DMS79 treated with DMSO at 0.1 percent for 48 hours (cell line): ENCODE results near the gene SS18L1.
"Not testable (repeated sequence)": the region's sequence is repeated elsewhere in the genome, so short reads cannot be mapped to it uniquely, and the experiment has no call there.

Experiments
- DNase-seq: peaks from one replicate; lab custom pipeline; 2025; lab: John Stamatoyannopoulos, UW

Gene SS18L1

DNA sequence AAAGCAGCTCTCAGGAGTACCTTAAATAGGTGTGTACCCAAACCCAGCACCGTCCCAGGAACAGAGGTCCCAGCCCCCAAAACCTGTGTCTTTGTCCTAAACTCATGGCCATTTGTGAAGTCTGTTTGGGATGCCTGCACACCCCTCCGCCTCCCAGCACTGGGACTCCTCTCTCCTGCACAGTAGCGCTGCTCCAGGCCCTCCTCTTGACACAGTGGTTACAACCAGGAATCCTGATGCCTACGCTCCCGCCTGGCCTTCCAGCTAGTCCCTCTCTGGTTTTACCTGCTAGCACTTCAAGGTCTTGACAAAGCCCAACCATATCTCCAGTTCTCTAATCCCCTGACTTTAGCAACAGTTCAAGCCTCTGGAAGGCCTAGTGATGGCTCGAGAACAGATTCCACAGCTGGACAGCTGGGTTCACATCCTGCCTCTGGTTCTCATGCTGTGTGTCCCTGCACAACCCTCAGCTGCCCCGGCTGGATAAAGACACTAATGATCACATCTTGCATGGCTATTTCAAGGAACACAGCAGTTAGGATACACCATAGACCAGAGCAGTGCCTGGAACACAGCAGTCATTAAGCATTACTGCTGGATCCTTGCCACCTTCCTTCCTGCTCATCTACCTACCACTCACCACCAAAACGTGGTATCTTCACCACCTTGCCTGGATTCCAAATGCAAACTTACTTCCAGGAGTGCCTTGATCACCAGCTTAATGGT lies 5.9 kb upstream of the SS18L1 start:
- DNase-seq: no peak

DNA sequence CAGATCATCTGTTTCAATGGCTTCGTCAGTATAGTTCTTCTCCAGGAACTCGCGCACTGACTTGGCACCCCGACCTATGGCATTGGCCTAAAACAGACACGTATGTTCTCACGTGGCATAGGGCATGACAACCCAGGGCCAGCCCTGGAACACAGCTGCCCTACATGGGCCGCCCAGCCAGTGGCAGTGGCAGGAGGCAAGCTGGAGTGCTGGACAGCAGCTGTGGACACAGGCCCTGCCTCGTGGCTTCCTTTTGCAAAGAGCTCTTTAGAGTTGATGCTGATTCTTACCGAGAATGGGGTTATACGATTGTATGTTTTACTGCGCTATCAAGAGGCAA lies 5.4 kb upstream of the SS18L1 start:
- DNase-seq: no peak

DNA sequence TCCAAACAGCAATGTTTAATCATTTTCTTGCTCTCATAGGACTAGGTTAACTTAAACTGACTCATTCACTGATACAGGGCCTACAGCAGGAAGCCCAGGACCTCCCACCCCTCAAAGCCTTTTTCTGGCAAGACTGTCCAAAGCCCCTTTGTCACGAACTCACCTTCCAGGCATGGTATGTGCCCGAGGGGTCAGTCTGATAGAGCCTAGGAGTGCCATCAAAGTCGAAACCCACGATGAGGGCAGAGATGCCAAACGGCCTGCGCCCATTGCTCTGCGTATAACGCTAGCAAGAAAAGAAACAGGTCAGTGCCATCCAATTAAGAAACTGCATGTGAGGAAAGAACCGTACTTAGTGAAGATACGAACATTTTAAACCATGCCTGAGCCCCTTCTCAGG lies 4.7 kb upstream of the SS18L1 start:
- no peak for DNase-seq

DNA sequence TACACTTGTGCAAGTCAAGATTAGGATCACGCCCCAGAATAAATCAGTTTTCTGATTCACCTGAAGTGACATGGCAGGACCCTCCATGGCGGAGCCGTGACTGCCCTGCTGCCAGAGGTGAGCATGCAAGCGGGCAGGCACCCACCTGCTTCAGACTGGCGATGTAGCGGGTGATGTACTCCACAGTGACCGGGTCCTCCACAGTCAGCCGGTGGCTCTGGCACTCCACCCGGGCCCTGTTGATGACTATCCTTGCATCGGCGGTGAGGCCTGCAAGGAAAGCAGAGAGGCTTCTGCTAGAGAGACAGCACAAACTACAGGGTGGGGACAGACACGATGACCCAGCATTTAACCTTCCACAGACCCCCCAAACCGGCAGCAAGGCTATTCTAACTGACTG lies 3.9 kb upstream of the SS18L1 start:
- DNase-seq: no peak

DNA sequence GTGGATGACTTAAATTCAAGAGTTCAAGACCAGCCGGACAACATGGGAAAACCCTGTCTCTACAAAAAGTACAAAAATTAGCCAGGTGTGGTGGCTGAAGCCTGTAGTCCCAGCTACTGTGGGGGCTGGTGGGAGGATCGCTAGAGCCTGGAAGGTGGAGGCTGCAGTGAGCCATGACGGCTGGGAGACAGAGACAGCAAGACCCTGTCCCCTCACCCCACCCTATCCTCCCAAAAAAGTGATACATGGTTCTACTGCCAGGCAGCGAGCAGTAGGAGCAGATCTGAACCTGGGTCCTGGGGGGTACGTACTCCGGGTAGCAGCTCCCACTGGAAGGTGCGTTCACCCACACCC lies 2.5 kb upstream of the SS18L1 start:
- DNase-seq: no peak

DNA sequence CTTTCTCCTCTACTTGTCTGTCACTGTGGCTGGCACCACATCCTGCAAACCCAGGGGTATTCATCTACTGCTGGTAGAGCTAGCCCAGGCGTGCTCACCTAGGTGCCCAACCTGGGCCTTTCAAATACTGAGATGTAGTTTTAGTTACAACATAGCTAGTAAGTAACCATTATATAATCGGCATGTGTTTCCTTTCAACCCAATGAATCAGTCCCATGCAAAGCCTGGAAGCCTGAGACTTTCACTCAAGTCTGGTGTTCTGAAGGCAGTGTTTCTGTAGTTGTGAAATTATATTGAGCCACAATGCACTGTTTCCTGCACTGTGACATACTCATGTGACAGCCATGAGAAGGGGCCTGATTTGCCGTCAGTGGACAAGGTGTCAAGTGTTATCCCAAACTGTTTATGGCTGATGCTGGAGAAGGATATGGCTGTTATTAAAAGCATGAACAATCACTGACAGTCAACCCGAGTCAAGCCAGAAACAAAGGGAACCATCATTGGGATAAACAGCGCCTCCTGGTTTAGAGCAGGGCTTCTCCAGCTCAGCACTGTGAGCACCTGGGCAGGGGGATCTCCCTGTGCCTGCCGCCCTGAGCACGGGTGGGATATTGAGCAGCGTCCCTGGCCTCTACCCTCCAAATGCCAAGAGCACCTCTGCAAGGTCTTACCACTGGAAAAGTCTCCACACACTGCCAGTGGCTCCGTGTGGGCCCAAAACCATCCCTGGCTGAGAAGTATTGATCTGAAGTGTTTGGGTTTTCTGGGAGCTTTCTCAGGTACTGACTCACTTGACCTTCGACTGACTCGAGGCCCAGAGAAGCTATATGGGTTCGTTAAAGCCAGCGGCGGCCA lies 1.9 kb upstream of the SS18L1 start:
- peak; percentile 14 for DNase-seq

DNA sequence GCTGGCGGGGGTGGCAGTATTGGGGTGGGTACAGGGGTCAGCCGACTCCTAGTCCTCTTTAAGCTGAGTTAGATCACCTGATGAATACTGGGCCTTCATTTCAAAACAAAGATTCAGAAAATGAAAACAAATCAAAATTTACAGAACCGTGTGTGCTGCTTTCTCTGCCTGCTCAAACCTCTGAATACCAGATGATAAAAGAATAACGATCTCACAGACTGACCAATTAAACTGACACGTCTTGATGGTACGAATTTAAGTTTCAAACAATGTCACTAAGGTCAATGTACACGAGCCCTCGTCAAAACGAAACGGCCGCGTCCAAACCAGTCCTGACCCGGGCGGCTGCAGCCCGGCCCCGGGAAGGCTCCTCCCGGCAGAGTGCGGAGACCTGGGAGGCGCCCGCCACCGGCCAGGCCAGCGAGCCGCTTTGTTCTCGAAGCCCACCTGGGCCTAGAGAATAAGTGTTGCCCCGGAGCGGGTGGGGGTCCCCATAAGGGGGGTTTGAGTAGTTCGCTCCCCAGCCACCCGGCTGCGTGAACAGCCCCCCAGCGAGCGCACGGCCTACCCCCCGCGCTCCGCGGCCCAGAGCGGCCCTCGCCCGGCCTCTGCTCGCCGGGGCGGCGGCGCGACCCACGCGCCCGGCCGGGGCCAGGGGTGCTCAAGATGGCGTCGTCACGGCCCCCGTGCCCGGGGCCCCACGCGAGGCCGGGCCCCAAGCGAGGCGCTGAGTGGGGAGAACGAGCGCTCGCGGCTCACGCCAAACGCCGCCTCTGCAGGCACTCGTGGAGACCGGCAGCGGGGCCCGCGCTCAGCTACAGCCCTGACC lies 1.1 kb upstream of the SS18L1 start:
- DNase-seq: no peak

DNA sequence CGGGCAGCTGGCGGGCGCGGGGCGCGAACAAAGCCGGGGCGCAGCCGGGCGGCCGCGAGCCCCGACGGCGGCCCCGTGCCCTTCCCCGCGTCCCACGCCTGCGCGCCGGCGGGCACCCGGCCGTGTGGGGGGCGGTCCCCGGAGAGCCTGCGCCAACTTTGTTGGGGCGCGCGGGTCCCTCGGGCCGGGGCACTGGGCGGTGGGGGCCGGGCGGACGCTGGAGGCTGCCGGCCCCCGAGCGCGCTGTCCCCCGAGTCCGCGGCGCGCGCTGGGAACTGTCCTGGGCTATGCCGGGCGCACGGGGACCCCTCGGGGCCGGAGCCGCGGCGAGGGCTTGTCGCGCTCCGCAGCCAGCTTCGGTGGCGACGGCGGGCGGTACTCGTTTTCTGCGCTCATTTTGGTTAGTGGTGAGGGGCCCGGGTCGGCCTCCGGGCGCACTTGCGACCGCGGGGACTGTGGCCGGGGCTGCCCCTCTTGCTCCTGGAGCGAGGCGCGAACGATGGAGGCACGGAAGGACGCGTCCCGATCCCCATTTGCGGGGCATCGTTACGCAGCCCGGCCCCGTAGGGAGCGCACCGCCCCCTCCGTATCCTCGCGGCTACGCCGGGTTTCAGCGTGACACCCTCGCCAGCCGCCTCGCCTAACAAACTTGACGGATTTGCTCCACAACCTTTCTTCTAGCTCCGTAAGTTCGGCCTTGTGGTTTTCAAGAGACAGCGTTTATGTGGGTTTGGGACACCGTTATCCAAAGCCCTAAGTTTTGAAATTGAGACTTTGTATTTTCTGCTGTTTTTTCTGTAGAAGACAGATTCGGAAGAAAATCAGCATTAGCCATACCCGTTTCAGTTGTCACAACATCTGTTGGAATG lies 622 bp downstream of the SS18L1 start:
- peak; percentile 18 for DNase-seq

DNA sequence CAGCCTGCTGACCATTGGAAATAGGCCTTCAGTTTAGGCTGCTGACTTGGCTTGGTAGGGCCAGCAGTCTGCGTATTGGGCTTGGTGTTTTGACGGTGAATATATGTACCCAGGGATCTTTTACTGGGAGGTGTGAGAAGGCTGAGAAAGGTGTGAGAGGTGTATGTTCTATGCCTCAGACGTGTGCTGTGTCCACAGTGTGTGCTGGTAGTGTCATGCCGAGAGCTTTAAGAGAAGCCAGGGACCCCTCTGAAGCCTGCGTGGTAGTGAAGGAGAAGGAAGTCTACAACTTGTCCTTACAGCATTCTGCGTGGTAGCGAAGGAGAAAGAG lies 2.1 kb downstream of the SS18L1 start:
- no peak for DNase-seq

DNA sequence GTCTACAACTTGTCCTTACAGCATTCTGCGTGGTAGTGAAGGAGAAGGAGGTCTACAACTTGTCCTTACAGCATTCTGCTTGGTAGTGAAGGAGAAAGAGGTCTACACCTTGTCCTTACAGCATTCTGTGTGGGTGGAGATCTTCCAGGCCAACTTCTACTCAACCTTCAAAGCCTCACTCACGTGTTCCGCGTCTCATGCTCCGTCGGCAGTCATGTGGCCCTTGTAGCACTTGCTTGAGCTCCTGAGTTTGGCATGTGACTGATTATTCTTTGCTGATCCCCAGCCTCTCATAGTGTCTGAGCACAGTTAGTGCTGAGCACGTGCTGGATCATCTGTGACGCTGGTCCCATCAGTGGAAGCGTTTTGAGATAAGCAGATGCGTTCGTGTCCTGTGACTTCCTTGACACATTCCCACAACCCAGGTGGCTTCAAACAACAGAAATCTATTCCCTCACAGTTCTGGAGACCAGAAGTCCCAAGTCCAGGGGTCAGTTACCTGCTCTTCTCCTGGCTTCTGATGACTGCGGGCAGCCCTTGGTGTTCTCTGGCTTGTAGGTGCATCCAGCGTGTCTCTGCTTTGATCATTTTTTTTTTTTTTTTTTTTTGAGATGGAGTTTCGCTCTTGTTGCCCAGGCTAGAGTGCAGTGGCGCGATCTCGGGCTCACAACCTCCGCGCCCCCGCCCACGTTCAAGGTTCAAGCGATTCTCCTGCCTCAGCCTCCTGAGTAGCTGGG lies 2.6 kb downstream of the SS18L1 start:
- DNase-seq: no peak

DNA sequence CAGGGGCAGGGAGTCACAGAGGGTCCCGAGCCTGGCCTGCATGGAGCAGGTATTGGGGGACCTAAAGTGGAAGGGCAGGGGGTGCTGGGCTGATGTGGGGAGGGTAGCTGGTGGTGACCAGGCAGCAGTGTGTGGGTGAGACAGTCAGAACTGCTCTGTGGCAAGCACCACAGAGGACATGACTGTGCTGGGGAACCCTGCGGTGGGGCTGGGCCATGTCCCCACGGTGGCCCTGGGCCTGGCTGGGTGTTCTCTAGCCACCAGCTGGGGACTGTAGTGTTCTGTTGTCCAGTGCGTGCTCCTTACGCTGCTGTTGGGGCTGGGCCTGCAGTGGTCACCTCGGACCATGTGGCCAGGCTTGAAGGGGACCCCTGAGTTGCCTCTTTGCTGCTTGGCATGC lies 3.6 kb downstream of the SS18L1 start:
- no peak for DNase-seq

DNA sequence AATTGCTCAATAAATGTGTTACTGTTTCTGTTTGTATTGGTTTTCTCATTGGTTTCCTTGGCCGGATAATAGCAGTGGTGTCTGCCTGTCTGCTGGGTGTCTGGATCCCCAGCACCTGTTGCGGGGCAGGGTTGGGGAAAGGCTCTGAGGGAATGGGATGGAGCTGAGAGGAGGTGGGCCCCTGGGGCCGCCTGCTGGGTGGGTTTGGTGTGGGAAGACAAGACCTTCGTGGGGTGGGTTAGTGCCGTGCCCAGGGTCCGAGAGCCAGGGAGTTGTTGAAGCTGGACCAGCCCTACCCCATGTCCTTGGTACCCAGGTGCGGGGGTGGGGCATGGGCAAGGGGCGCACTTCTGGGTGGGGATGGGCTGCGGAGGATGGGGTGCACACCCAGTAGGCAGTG lies 4.0 kb downstream of the SS18L1 start:
- no peak for DNase-seq

DNA sequence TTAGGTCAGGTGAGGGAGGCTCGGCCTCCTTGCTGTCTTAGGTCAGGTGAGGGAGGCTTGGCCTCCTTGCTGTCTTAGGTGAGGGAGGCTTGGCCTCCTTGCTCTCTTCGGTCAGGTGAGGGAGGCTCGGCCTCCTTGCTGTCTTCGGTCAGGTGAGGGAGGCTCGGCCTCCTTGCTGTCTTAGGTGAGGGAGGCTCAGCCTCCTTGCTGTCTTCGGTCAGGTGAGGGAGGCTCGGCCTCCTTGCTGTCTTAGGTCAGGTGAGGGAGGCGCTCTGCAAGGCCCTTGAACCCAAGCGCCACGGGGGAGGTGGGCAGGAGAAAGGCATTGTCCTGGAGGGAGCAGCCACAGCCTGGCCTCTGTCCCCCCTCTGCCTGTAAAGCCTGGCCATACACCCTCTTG lies 4.8 kb downstream of the SS18L1 start:
- DNase-seq: not testable (repeated sequence)

DNA sequence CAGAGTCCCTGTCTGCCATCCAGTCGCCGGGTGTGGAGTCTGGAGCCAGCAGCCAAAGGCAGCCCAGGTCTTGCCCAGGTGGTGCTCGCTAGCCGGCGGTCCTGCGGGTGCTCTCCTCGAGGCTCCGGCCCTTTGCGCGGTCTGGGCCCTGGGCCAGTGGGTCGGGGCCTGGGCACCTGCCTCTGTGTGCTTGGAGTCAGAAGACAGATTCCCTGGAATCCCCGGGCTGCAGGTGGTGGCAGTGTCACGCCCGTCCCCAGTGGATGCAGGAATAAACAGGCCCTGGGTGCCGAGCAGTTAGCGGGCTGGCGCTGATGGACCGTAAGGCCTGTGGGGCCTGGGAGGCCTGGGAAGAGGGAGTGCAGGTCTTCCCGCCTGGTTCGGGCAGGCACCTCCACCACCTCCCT lies 5.3 kb downstream of the SS18L1 start:
- DNase-seq: no peak

DNA sequence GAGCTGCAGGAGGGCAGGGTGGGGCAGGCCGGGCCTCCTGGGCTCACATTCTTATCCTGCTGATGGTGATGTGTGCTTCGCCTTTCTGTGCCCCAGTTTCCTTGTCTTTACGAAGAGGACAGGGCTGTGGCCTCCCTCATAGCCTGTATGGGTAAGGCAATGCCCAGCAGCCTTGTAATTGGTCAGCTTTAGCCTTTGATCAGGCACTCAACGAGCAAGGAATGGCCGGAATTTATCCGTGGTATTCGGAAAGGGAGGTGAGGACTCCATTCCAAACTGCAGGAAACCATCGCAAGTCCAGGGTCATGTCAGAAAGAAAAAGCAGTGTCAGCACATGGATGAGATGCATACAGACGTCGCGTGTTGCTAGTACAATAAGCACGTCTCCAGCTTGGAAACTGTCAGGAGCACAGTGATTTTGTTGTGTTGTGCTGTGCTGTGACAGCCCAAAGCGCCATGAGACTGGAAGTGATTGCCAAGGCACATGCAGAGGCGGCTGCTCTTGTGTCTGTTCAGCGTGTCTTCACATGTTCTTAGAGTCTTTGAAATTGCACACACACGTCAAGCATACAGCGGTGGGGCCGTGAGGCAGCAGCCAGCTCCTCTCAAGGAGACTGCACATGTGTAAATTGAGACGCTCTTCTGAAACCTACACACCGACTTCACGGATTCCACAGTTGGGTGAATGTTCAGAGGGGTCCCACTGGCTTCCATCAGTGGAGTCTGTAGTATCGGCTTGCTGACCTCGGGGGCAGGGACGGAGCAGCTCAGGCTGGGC lies 6.2 kb downstream of the SS18L1 start:
- no peak for DNase-seq

DNA sequence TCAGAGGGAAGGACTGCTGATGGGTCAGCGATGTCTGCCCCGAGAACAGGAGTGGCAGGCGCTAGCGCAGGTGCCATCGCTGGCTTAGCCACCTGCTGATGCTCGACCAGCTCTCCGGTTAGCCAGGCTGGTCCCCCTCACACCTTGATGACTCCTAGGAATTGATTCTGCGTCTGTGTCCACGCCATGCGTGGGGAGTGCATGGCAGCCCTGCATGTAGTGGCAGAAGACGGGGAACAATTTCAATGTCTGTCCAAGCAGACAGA lies 6.7 kb downstream of the SS18L1 start:
- DNase-seq: no peak

DNA sequence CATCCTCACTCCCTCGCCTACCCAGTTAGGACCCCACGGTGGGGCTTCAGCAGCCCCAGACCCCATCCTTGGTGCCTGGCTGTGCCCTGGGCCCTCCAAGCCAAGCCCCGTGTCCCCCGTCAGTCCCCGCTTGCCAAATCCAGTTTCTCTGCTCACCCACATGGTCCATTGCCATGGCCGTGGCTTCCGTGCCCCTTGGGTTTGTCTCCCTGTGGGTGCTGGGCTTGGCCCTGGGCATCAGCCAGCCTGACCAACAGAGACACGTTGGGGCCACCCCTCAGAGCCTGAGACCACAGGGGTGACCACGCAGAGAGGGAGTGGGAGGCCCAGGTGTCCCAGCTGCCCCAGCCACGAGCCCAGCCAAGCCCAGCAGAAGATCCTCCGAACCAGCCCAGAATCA lies 7.7 kb downstream of the SS18L1 start:
- no peak for DNase-seq

DNA sequence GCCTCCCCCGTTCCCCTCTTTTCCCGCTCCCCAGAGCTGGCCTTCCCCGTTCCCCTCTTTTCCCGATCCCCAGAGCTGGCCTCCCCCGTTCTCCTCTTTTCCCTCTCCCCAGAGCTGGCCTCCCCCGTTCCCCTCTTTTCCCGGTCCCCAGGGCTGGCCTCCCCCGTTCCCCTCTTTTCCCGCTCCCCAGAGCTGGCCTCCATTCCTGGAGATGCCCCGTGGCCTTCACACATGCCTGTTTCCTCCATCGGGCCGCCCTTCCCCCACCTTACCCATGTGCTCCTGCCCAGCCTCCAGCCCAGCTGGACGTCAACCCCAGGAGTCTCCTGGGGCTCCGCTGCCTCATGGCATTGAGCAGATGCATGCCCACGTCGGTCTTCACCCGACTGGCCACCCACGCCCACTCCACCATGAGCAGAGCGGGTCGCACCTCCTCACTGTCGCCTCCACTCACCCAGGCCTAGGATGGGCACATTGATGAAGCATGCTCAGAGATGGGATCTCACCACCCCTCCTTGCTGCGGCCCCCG lies 8.3 kb downstream of the SS18L1 start:
- no peak for DNase-seq

DNA sequence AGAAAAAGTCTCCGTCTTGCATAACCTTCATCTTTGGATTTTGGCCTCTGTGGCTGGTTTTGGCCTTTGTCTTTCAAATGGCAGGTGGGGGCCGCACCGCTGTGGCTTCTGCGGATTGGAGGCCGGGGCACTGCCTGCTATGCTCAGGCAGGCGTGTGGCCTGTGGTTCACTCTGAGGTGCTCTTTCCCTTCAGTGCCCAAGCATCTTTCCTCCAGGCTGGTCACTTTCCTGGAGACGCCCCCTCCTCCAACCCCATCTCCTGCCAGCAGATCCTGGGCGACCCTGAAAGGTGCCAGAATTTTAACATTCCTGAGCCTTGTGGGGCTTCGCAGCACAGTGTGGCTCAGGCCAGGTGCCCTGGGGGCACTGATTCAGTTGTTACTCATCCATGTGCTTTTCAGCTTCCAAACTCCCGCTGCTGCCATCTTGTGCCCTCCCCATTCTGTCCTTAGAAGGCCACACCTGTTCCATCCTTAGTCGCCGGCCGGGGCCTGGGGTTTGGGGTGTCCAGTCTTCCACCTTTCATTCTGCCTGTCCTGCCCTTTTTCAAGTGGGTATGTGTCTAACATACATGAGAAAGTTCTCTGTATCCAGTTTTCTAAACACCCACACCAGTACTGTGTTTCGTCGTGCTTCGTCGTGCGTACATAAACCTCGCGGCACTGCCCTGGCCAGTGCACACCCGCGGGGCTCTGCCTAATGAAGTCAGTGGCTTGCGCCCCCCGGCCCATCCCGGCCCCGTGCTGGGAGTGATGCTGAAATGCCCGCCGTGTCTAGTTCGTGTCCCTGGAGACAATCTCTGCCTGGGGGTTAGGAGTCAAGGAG lies 12.1 kb downstream of the SS18L1 start:
- no peak for DNase-seq

DNA sequence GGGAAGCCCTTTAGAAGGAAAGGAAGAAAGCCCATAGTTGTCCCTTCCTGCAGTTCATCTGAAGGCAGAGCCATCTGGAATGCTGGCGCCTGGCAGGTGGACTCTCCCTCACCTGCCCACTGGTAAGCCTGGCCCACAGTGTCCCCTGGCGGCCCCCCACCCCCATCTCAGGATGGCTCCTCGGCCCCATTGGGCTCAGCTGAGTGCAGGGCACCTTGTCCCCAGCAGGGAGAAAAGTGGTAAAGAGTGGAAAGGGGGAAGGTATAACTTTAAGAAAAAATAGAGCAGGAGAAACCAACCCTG lies 12.6 kb downstream of the SS18L1 start:
- DNase-seq: no peak
